HepG2 (cell line): ENCODE results near the gene ABHD12. TPM values are rescaled to one million over a fixed set of nuclear protein-coding genes. Genes with fewer than 3 reads are reported as not detected.
A peak's percentile ranks its signal among the peaks of the same experiment; 100 is the strongest.

Source experiments
- BCL6 ChIP-seq: IDR thresholded peaks from 2 replicates; pipeline ENCODE4 v1.6.1; 2016; ENCODE audit warnings: missing genetic modification reagents, missing compliant biosample characterization
- GATAD1 ChIP-seq: IDR thresholded peaks from 2 replicates; pipeline ENCODE4 v1.6.1; 2016; ENCODE audit warnings: missing genetic modification reagents, missing compliant biosample characterization
- HNRNPK ChIP-seq: fragments of 200-400 bp; formaldehyde crosslinking; IDR thresholded peaks from 2 replicates; pipeline ENCODE4 v1.6.1; 2018; ENCODE audit warnings: low read length, low read depth, moderate library complexity, mild to moderate bottlenecking; ENCODE audit not compliant: poor library complexity, severe bottlenecking
- ISX ChIP-seq: sonication (generic); formaldehyde crosslinking; conservative IDR thresholded peaks from 2 replicates; pipeline ENCODE4 v1.5.0; 2020; ENCODE audit warnings: missing genetic modification reagents
- KLF13 ChIP-seq: sonication (generic); formaldehyde crosslinking; IDR thresholded peaks from 2 replicates; pipeline ENCODE4 v1.4.0; 2020; ENCODE audit warnings: mild to moderate bottlenecking, missing genetic modification reagents
- MYC ChIP-seq: sonication (generic); formaldehyde crosslinking; IDR thresholded peaks from 2 replicates; pipeline ENCODE4 v1.9.0; 2021; ENCODE audit warnings: missing genetic modification reagents, borderline replicate concordance
- TCF7 ChIP-seq: sonication (generic); IDR thresholded peaks from 2 replicates; pipeline ENCODE4 v1.6.1; 2016; ENCODE audit warnings: antibody characterized with exemption, low read depth
- ZMYM2 ChIP-seq: sonication (generic); formaldehyde crosslinking; IDR thresholded peaks from 2 replicates; pipeline ENCODE4 v1.8.0; 2022; ENCODE audit warnings: mild to moderate bottlenecking, missing genetic modification reagents
- ZNF121 ChIP-seq: sonication (generic); formaldehyde crosslinking; IDR thresholded peaks from 2 replicates; pipeline ENCODE4 v1.5.0; 2020; ENCODE audit warnings: mild to moderate bottlenecking, missing genetic modification reagents
- ZNF143 ChIP-seq: sonication (generic); formaldehyde crosslinking; IDR thresholded peaks from 2 replicates; pipeline ENCODE4 v1.4.0; 2020; ENCODE audit warnings: missing genetic modification reagents
- ZNF460 ChIP-seq: sonication (generic); formaldehyde crosslinking; IDR thresholded peaks from 2 replicates; pipeline ENCODE4 v1.5.1; 2020; ENCODE audit warnings: missing genetic modification reagents, mild to moderate bottlenecking, borderline replicate concordance
- ZNF629 ChIP-seq: sonication (generic); formaldehyde crosslinking; conservative IDR thresholded peaks from 2 replicates; pipeline ENCODE4 v1.5.0; 2020; ENCODE audit warnings: missing genetic modification reagents
- polyA plus RNA-seq, 8 experiments: library from polyadenylated mRNA; depleted of rRNA in 3 of 8; stranded (reverse) in 7 of 8; unstranded in 1 of 8; fragments of >200 nt; fragmentation: Illumina TruSeq in 4 of 8; extraction: Trizol in 4 of 8; gene quantifications; 2 replicates each; pipeline versions ENCODE4 v1.2.1 to v1.2.3, GENCODE V29; 2011 to 2016; ENCODE audit warnings: low read depth in 4 of 8, missing spikeins in 1 of 8, mixed read lengths in 1 of 8; ENCODE audit not compliant: insufficient read depth in 1 of 8
- total RNA-seq, 5 experiments: library from RNA; depleted of rRNA; stranded (reverse); fragments of >200 nt; fragmentation: Illumina TruSeq; extraction: Trizol; gene quantifications; 2 replicates each; pipeline ENCODE4 v1.2.3, GENCODE V29; 2016; ENCODE audit warnings: low read depth in 1 of 5
- TF ChIP-seq, protein P1 (sequence below): IDR thresholded peaks from 2 replicates; pipeline ENCODE4 v1.6.1; 2016
- TF ChIP-seq, protein P2 (sequence below): IDR thresholded peaks from 2 replicates; pipeline ENCODE4 v1.4.0; 2020; ENCODE audit warnings: mild to moderate bottlenecking, missing genetic modification reagents
- TF ChIP-seq, protein P3 (sequence below): sonication (generic); formaldehyde crosslinking; IDR thresholded peaks from 2 replicates; pipeline ENCODE4 v1.4.0; 2020; ENCODE audit warnings: missing genetic modification reagents, borderline replicate concordance
- TF ChIP-seq, protein P4 (sequence below): sonication (generic); formaldehyde crosslinking; IDR thresholded peaks from 2 replicates; pipeline ENCODE4 v1.4.0; 2020; ENCODE audit warnings: mild to moderate bottlenecking, missing genetic modification reagents
- TF ChIP-seq, protein P5 (sequence below): sonication (generic); formaldehyde crosslinking; IDR thresholded peaks from 2 replicates; pipeline ENCODE4 v1.5.1; 2020; ENCODE audit warnings: mild to moderate bottlenecking, missing genetic modification reagents, moderate library complexity

The ABHD12 gene
- total and polyA plus RNA-seq, 2 of the 13 experiments (the other 11 are each of a cell fraction or from before 2014, with no cell fraction given), result 23.5 to 72.1 TPM

DNA sequence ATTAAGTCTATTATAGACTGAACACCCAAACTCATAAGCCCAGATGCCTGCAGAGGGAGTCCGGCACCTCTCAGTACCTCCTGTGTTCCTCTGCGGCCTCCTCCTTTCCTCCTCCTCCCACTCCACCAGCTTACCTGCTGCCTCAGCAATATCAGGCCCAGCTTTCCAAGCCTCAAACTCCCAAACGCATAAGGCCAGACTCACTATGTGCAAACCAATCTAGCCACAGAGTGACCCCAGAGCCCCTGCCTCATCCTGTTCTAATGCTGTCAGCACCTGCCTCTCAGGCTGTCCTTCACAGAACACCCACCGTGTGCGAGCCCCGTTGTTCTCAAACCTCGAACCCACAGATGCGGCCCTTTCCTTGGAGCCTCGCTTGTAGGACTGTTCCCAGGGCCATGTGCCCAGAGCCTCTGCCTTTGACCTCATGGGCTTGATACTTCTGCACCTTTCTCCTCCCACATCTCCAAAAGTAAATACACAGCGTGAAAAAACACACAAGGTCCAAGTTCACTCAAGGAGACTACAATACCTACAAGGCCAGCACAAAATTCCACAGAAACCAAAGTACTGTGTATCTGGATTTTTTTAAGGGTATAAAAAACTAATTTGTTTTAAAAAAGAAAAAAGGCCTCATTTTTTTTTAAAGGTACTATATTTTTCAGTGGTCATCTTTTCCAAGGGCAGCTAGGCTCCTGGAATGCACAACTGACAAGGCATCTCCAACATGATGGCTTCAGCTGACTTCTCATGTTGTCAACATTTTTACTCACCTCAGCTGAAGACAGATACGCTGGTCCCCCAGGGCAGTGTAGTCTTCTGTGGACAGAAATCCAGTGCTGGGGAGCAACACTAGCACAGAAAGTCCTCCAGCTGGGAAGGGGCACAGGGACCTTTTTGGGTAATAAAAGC lies 52.3 kb downstream of the ABHD12 start (continued):
- TF ChIP-seq, protein P1, sequence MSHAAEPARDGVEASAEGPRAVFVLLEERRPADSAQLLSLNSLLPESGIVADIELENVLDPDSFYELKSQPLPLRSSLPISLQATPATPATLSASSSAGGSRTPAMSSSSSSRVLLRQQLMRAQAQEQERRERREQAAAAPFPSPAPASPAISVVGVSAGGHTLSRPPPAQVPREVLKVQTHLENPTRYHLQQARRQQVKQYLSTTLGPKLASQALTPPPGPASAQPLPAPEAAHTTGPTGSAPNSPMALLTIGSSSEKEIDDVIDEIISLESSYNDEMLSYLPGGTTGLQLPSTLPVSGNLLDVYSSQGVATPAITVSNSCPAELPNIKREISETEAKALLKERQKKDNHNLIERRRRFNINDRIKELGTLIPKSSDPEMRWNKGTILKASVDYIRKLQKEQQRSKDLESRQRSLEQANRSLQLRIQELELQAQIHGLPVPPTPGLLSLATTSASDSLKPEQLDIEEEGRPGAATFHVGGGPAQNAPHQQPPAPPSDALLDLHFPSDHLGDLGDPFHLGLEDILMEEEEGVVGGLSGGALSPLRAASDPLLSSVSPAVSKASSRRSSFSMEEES (CRISPR knock-in tag), result peak; percentile 90
- peak; percentile 45; the same call in 1 of the 2 replicates for TF ChIP-seq ZNF143 (CRISPR knock-in tag)
- TF ChIP-seq BCL6 (CRISPR knock-in tag), result peak; percentile 94
- TF ChIP-seq ZNF460 (CRISPR knock-in tag), result no peak; the same call in 1 of the 2 replicates
- no peak for TF ChIP-seq HNRNPK
- TF ChIP-seq, protein P2, sequence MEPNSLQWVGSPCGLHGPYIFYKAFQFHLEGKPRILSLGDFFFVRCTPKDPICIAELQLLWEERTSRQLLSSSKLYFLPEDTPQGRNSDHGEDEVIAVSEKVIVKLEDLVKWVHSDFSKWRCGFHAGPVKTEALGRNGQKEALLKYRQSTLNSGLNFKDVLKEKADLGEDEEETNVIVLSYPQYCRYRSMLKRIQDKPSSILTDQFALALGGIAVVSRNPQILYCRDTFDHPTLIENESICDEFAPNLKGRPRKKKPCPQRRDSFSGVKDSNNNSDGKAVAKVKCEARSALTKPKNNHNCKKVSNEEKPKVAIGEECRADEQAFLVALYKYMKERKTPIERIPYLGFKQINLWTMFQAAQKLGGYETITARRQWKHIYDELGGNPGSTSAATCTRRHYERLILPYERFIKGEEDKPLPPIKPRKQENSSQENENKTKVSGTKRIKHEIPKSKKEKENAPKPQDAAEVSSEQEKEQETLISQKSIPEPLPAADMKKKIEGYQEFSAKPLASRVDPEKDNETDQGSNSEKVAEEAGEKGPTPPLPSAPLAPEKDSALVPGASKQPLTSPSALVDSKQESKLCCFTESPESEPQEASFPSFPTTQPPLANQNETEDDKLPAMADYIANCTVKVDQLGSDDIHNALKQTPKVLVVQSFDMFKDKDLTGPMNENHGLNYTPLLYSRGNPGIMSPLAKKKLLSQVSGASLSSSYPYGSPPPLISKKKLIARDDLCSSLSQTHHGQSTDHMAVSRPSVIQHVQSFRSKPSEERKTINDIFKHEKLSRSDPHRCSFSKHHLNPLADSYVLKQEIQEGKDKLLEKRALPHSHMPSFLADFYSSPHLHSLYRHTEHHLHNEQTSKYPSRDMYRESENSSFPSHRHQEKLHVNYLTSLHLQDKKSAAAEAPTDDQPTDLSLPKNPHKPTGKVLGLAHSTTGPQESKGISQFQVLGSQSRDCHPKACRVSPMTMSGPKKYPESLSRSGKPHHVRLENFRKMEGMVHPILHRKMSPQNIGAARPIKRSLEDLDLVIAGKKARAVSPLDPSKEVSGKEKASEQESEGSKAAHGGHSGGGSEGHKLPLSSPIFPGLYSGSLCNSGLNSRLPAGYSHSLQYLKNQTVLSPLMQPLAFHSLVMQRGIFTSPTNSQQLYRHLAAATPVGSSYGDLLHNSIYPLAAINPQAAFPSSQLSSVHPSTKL (CRISPR knock-in tag), result peak; percentile 97
- TF ChIP-seq, protein P3, sequence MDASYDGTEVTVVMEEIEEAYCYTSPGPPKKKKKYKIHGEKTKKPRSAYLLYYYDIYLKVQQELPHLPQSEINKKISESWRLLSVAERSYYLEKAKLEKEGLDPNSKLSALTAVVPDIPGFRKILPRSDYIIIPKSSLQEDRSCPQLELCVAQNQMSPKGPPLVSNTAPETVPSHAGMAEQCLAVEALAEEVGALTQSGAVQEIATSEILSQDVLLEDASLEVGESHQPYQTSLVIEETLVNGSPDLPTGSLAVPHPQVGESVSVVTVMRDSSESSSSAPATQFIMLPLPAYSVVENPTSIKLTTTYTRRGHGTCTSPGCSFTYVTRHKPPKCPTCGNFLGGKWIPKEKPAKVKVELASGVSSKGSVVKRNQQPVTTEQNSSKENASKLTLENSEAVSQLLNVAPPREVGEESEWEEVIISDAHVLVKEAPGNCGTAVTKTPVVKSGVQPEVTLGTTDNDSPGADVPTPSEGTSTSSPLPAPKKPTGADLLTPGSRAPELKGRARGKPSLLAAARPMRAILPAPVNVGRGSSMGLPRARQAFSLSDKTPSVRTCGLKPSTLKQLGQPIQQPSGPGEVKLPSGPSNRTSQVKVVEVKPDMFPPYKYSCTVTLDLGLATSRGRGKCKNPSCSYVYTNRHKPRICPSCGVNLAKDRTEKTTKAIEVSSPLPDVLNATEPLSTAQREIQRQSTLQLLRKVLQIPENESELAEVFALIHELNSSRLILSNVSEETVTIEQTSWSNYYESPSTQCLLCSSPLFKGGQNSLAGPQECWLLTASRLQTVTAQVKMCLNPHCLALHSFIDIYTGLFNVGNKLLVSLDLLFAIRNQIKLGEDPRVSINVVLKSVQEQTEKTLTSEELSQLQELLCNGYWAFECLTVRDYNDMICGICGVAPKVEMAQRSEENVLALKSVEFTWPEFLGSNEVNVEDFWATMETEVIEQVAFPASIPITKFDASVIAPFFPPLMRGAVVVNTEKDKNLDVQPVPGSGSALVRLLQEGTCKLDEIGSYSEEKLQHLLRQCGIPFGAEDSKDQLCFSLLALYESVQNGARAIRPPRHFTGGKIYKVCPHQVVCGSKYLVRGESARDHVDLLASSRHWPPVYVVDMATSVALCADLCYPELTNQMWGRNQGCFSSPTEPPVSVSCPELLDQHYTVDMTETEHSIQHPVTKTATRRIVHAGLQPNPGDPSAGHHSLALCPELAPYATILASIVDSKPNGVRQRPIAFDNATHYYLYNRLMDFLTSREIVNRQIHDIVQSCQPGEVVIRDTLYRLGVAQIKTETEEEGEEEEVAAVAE (CRISPR knock-in tag), result peak; percentile 80; the same call in 1 of the 2 replicates
- TF ChIP-seq, protein P4, sequence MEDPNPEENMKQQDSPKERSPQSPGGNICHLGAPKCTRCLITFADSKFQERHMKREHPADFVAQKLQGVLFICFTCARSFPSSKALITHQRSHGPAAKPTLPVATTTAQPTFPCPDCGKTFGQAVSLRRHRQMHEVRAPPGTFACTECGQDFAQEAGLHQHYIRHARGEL (CRISPR knock-in tag), result no peak
- TF ChIP-seq ZMYM2 (CRISPR knock-in tag), result peak; percentile 92
- TF ChIP-seq GATAD1, result peak; percentile 75
- TF ChIP-seq KLF13, result no peak
- peak; percentile 68 for TF ChIP-seq ZNF629 (CRISPR knock-in tag)
- peak; percentile 70 for TF ChIP-seq TCF7
- TF ChIP-seq ISX (CRISPR knock-in tag), result no peak
- TF ChIP-seq, protein P5, sequence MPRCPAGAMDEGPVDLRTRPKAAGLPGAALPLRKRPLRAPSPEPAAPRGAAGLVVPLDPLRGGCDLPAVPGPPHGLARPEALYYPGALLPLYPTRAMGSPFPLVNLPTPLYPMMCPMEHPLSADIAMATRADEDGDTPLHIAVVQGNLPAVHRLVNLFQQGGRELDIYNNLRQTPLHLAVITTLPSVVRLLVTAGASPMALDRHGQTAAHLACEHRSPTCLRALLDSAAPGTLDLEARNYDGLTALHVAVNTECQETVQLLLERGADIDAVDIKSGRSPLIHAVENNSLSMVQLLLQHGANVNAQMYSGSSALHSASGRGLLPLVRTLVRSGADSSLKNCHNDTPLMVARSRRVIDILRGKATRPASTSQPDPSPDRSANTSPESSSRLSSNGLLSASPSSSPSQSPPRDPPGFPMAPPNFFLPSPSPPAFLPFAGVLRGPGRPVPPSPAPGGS (CRISPR knock-in tag), result peak; percentile 86
- peak; percentile 90 for TF ChIP-seq ZNF121 (CRISPR knock-in tag)
- peak; percentile 98 for TF ChIP-seq MYC
